ENCODE measurements around the gene AP2M1. TPM values are rescaled to one million over a fixed set of nuclear protein-coding genes. Genes with fewer than 3 reads are reported as not detected.
A peak's percentile ranks its signal among the peaks of the same experiment; 100 is the strongest.

Gene AP2M1
- total RNA-seq, 1 donor from 2014 or later, result 278 TPM

- peak; percentile 82 for DNase-seq (ENCODE audit: low spot score)
- peak; percentile 63 for ATAC-seq
- intact Hi-C loops (cut with DNase I), result no loop called here
Observed at GRCh38 chr3:184176377-184177330, 2.0 kb downstream of the AP2M1 start.

DNA sequence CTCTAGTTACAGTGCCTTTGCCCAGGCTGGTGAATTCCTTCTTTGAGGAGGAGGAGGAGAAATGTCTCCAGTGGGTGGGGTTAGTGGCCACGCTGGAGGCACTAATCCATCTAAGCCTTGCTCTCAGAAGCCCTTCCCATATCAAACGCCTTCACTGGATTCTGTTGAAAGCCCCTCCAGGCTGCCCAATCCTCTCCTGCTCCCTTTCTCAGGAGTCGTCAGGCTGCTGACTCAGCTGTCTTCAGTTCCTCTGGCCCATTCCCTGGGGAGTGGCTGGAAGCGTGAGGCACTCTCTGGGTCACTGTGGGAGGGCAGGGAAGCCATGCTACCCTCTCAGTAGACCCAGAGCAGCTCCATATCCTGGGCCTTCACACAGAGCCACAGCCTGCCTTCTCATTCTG, 2.7 kb downstream of the AP2M1 start:
- intact Hi-C loops (cut with DNase I), result no loop called here
- DNase-seq (ENCODE audit: low spot score) (no peak), ATAC-seq (no peak)

DNA sequence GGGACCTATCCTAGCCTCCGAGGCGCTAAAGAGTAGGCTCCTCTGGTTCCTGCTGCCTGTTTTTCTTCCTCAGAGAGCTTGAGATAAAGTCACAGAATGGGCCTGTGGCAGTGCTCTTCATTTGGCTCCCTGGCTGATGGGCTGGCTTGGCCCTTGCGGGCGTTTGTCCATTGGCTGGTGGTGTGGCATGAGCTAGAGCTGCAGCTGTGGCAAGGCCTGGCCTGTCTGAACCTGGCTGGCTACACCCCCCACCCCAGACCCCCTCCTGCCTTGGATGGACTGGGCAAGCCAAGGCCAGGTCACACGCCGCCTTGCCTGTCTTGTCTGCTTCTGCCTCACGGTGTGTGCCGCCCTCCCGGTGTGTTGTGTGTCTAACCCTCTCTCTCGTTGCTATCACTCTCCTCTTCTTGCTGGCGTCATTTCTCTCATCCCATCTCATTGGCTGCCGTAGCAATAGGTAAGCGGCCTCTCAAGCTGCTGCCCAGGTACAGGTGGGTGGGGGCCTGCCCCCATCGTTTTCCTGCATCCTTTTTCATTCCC, 3.2 kb downstream of the AP2M1 start:
- intact Hi-C loops (cut with DNase I), result no loop called here
- no peak for DNase-seq (ENCODE audit: low spot score)
- ATAC-seq, result no peak

- intact Hi-C loops (cut with DNase I), result no loop called here
- DNase-seq (ENCODE audit: low spot score) (no peak), ATAC-seq (no peak)
Observed at GRCh38 chr3:184178521-184179138, 4.0 kb downstream of the AP2M1 start.

DNA sequence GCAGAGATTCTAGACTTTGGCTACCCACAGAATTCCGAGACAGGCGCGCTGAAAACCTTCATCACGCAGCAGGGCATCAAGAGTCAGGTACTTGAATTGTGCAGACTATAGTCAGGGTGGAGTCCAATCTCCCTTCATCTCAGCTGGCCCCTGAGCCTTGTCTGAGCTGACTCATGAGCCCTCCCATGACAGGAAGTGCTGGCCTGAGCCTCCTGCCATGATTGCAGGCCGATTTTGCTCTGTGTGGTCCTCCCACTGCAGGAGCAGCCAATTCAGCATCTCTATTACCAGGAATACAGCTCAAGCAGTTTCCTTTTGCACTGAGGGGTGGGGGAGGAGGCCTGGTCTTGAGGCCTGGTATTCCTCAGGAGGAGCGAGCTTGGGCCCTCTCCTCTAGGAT, 5.5 kb downstream of the AP2M1 start:
- intact Hi-C loops (cut with DNase I), result no loop called here
- ATAC-seq (no peak), DNase-seq (ENCODE audit: low spot score) (no peak)

DNA sequence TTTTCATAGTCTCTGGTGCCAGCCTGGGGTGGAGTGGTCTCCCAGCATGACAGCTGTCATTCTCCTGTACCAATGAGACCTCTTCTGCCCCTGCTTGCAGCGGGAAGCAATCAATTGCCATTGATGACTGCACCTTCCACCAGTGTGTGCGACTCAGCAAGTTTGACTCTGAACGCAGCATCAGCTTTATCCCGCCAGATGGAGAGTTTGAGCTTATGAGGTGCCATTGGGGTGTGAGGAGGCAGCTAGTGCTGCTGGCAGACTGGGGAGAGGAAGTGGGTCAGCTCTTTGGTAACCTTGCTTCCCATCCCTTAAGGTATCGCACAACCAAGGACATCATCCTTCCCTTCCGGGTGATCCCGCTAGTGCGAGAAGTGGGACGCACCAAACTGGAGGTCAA, 6.9 kb downstream of the AP2M1 start:
- DNase-seq (ENCODE audit: low spot score), result peak; percentile 14
- intact Hi-C loops (cut with DNase I), result no loop called here

DNA sequence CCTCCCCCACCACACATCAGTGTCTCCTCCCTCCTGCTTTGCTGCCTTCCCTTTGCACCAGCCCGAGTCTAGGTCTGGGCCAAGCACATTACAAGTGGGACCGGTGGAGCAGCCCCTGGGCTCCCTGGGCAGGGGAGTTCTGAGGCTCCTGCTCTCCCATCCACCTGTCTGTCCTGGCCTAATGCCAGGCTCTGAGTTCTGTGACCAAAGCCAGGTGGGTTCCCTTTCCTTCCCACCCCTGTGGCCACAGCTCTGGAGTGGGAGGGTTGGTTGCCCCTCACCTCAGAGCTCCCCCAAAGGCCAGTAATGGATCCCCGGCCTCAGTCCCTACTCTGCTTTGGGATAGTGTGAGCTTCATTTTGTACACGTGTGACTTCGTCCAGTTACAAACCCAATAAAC, 9.0 kb downstream of the AP2M1 start:
- DNase-seq (ENCODE audit: low spot score) (no peak), ATAC-seq (no peak)
- intact Hi-C loops (cut with DNase I), result no loop called here

More for the DNA sequence above, 6.9 kb downstream of the AP2M1 start:
- ATAC-seq, result no peak

- no peak for ATAC-seq
- no peak for DNase-seq (ENCODE audit: low spot score)
- intact Hi-C loops (cut with DNase I), result no loop called here
Observed at GRCh38 chr3:184184546-184185230, 10.0 kb downstream of the AP2M1 start.

DNA sequence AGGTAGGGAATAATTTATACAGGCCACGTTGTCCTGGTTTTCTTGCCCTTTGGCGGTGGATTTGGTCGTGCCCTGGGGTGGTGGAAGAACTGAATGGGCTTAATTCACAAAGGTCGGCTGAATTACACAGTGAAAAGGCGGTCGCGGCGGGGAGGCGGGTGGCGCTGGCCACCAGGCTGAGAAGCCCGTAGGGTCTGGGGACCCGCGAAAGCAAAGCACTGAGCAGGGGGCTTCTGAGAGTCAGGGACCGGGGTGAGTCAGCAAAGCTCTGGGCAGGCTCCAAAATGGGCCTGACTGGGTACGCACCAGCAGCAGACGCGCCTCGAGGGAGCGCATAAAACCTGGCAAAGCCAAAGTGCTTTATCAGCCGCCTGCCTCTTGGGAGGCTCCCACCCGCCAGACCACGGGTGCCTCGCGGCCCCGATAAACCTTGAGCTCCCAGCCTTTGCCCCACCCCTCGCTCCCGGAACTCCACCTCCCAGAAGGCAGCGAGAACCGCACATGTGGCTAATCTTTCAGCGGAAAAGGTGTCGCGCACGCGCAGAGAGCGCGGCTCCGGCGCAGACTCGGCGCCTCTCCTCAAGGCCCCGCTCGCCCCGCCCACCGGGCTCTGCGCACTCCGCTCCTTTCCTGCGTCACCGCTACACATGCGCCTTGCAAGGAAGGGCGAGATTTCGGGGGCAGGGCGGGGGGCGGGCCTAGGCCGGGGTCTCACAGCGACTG, 11.0 kb downstream of the AP2M1 start:
- intact Hi-C loops (cut with DNase I), result no loop called here
- ATAC-seq (peak; percentile 99), DNase-seq (ENCODE audit: low spot score) (peak; percentile 100)

- peak; percentile 37 for ATAC-seq
- no peak for DNase-seq (ENCODE audit: low spot score)
- intact Hi-C loops (cut with DNase I), result no loop called here
Observed at GRCh38 chr3:184186184-184186901, 11.7 kb downstream of the AP2M1 start, which contains the start of gene ABCF3. Gene ABCF3, plus strand, starts transcription at chr3:184186199. Its CDS starts 9 bp downstream, at chr3:184186208.

DNA sequence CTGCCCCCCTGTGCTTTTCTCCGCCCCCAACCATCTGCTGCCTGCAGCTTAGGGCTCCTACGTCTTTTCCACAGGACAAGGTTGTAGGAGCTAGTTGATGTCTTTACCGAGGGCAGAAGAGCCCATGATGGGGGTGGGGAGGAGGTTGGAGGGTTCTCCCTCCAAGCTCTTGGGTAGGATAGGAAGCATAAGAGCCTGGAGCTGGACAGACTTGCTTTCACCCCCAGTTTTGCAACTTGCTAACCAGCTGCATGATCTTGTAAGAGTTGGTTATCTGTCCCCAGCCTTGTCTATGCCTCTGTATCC, 12.2 kb downstream of the AP2M1 start:
- ATAC-seq (no peak), DNase-seq (ENCODE audit: low spot score) (peak; percentile 56)
- intact Hi-C loops (cut with DNase I), result no loop called here

- no peak for DNase-seq (ENCODE audit: low spot score)
- ATAC-seq, result no peak
- intact Hi-C loops (cut with DNase I), result no loop called here
Observed at GRCh38 chr3:184188080-184188479, 13.4 kb downstream of the AP2M1 start.

DNA sequence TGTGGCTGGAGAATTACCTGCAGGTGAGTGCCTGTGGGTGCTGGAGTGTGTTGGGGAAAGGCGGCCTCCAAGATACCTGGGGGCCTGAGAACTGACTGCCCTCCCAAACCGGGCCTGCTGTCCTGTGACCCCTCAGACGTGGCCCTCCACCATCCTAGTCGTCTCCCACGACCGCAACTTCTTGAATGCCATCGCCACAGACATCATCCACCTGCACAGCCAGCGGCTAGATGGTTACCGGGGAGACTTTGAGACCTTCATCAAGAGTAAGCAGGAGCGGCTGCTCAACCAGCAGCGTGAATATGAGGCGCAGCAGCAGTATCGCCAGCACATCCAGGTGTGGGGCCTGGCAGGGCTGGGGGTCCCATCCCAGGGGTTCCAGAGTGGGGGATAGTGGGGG, 14.8 kb downstream of the AP2M1 start:
- intact Hi-C loops (cut with DNase I), result no loop called here
- no peak for ATAC-seq
- no peak for DNase-seq (ENCODE audit: low spot score)

DNA sequence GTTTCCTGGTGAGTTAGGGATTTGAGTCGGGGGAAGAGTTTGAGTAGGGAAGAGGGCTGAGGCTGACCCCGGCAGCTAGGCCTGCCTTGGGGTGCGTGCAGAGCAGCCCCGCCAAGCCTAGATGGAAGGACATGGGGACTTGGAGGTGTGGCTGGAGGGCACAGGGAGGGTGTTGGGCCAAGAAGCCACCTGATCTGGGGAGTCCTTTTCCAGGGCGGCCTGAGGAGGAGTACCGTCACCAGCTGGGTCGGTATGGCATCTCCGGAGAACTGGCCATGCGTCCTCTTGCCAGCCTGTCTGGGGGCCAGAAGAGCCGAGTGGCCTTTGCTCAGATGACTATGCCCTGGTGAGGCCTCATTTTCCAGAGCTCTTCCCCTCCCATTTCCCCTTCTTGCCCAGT, 18.2 kb downstream of the AP2M1 start:
- DNase-seq (ENCODE audit: low spot score) (no peak), ATAC-seq (no peak)
- intact Hi-C loops (cut with DNase I), result no loop called here

DNA sequence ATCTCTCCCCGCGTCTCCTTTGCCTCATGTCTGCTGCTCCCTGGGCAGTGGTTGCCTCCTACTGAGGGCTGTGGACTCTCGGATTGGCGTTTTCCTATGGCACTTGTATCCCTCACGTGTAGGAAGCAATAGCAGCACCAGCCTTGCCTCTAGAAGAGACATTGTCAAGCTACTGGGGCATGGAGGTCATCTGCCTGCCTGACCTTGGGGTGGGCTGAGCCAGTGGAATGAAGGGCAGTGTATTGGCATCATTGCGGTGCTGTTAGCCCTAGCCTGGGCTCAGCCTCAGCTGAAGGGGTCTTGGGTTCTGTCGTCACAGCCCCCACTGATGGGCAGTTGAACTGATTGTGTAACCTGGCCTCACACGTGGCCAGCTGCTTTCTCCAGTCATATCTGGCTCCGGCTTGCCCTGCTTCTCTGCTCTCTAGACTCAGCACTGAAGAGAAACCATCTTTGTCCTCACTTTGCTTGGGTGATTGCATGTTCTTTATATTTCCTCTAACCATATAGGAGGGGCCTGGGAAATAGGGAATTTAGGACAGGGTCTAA, 19.4 kb downstream of the AP2M1 start:
- ATAC-seq, result no peak
- intact Hi-C loops (cut with DNase I), result no loop called here

GRCh38 chr3:184196536-184196935, 21.9 kb downstream of the AP2M1 start:
- ATAC-seq (no peak), DNase-seq (ENCODE audit: low spot score) (no peak)
- intact Hi-C loops (cut with DNase I), result no loop called here

More for the DNA sequence above, 19.4 kb downstream of the AP2M1 start:
- DNase-seq (ENCODE audit: low spot score), result no peak

- ATAC-seq (no peak), DNase-seq (ENCODE audit: low spot score) (no peak)
- intact Hi-C loops (cut with DNase I), result no loop called here
Observed at GRCh38 chr3:184198509-184198908, 23.9 kb downstream of the AP2M1 start.

DNA sequence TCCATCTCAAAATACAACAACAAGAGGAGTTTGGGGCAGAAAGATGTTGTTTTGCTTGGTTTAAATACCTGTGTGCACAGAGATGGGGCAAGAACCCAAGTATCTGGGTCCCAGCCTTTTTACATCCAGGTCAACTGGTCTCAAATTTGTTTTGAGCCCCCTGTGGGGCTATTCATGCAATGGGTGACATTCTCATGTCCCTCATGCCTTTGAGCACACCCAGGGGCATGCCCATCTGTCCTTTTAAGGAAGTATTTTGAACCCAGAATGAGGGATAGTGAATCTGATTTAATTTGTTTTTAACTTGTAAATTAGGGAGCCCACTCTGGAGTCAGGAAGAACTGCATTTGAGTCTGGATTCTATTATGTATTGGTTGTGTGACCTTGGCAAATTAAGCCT, 26.2 kb downstream of the AP2M1 start:
- DNase-seq (ENCODE audit: low spot score), result no peak
- ATAC-seq, result no peak
- intact Hi-C loops (cut with DNase I), result no loop called here

All from sciatic nerve (tissue), 2 donors.